Activated T-cell treated with anti-CD3 and anti-CD28 coated beads, Interleukin-2, amount 50 U/mL, for 48 hours (primary cell): ENCODE measurements around the gene PPP4R4.
"Not testable (repeated sequence)": the region's sequence is repeated elsewhere in the genome, so short reads cannot be mapped to it uniquely, and the experiment has no call there.

Experiments used
- DNase-seq, 2 experiments: peaks; one replicate each; pipeline ENCODE4 v3.0.0-alpha.2; 2020

The PPP4R4 gene

DNA sequence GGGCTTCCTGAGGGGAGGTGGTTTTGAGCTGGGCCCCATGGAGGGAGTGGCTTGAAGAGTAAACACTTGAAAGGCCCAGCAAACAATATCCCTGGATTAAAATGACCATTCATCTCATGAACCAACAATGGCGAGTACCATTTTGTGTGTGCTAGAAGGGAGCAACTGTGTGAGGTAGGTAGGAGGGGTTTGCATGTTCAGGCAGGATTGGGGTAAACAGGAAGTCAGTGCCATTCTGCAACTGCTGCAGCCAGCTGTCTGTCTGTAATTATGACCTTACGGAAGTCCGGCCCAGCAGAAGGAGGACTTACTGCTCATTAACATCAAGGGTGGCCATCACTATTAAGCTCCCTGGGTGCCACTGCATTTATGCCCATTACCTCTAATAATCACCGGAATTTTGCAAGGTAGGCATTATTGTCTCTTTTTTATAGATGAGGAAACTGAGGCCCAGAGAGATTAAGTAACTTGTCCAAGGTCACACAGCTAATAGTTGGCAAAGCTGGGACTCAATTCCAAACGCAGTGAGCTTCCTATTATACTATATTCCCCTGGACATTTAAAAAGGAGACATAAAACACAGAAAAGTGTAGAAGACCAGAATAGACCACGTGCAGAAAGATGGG, 28.1 kb upstream of the PPP4R4 start:
- peak in 1 of 2 experiments; percentile 14 for DNase-seq

DNA sequence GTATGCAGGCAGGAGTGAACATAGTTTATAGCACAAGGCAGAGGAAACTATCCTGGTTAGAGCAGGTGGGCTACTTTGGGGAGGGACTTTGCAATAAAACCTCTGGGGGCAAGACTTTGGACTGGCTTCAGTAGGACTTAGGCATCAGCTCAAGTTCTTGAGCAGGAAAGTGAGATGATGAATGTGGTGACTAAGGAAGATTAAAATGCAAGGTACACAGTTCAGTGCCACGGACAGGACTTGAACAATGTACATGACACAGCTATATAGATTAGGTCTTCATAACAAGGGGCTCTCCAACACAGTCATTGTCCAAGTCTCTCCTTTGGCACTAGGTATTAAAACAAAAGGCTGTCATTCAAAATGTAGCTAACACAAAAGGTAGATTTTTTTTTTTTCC, 21.4 kb upstream of the PPP4R4 start:
- no peak for DNase-seq

DNA sequence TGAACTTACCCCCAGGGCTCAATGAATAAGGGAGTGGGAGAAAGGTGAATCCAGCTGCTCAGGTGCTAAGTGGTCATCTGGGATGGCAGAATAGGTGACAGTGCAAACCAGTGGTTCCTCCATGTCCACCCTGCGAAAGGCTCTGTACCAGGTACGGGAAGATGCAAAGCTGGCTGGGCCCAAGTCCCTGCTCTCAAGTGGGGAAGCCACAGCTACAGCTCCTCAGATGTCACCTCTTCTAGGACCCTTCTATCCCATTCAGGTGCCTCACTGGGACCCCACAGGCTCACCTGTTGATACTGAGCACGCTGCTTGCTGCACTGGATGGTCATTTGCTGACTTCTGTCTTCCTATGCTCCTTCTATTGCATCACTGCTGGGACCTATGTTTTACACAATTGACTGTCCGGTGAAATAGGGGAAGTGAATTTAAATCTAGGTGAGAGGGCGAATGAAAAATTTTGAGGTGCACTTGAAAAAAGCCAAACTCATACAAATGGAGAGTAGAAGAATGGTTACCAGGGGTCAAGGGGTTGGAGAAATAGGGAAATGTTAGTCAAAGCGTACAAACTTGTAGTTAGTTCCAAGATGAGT, 20.3 kb upstream of the PPP4R4 start:
- DNase-seq, result no peak

DNA sequence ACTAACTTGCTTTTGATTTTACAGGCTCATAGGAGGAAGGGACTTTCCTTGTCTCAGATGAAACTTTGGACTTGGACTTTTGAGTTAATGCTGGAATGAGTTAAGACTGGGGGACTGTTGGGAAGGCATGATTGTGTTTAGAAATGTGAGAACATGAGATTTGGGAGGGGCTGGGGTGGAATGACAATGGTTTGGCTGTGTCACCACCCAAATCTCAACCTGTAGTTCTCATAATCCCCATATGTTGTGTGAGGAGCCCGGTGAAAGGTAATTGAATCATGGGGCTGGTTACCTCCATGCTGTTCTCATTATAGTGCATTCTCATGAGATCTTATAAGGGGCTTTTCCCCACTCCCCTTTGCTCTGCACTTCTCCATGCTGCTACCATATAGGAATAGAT, 18.0 kb upstream of the PPP4R4 start:
- DNase-seq, result not testable (repeated sequence)

DNA sequence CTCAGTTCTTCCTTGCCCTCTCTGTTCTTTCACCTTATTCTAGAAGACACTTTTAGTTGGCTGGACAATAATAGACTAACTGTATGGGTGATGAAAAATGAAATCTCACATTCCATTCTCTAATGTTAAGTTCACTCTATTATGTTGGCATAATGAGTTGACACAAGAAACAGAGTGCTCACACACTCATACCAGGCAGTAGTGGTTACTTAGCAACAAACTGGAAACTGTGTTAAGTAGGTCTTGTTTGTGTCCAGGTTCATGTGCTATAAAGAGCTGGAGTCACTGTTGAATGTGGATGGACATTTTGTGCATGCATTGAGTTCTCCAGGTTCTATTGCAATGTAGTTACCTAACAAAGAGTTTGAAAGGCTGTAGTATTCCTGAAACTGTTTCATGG, 16.9 kb upstream of the PPP4R4 start:
- no peak for DNase-seq

DNA sequence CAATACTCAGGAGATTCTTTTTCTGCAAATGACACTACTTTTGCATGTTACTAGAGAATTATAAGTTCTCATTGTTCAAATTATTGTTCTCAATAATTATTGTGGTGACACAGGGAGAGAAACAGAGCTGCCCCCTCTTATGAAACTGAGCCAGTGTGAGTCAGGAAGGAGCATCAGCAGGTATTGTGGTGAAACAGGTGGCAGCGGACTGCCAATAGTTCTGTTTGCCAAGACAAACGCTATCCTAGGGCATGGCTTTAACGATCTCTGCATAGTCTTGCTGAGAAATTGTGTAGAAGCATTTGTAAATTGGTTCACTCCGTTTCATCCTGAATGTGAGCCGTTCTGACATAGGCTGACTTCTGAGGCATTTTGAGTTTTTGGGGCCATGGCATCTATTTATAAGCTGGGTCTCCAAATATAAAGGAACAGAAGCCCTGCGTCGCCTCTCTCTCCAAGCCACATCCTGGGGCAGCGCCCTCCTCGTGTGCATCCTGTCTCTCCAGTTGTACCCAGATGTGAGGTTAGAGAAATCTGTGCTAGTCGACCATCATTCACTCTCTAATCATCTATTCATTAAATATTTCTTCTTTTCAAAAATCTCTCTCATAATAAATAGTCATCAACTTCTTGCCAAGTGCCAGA, 15.8 kb upstream of the PPP4R4 start:
- DNase-seq, result no peak

DNA sequence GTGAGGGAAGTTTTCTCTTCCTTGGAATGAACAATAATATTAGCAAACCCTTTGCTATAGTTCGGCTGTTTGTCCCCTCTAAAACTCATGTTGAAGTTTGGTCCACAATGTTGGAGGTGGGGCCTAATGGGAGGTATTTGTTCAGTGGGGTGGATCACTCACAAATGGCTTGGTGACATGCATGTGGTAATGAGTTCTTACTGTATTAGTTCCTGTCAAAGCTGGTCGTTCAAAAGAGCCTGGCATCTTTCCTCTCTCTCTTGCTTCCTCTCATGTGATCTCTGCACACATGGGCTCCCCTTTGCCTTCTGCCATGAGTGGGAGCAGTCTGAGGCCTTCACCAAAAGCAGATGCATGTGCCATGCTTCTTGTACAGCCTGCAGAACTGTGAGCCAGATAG, 13.1 kb upstream of the PPP4R4 start:
- no peak for DNase-seq

DNA sequence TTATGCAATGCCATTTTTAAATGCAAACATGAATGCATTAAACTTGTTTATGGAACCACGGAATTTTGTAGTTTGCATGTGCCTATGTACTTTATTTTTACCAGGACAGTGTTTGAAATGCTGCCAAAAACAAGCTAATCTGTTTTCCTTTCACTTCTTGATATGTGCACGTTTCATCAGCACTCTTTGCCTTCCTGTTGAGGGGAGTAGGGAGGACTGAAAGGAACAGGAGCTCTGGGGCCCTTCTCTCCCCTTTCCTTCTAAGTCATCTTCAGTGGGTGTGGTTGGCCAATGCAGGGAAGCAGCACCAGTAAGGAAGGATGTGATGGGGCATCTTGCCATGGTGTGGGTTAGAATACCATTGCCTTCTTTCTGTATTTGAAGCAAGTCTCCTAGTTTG, 12.1 kb upstream of the PPP4R4 start:
- DNase-seq, result no peak

DNA sequence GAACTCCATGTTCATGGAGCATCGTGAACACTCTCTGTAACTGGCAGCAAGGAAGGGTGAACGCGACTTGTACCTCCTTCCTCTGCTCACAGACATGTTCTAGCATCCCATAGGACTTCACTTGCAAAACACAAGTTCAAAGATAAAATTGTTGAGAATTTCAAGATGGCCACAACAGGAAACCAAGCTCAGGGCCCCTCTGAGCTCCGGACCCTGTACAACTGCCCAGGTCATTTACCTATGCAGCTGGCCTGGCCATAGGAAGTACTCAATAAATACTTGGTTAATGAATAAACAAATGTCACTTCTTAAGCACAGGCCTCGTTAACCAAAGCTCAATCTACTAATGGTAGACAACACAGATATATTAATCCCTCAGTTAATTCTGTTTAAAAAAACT, 11.7 kb upstream of the PPP4R4 start:
- no peak for DNase-seq

DNA sequence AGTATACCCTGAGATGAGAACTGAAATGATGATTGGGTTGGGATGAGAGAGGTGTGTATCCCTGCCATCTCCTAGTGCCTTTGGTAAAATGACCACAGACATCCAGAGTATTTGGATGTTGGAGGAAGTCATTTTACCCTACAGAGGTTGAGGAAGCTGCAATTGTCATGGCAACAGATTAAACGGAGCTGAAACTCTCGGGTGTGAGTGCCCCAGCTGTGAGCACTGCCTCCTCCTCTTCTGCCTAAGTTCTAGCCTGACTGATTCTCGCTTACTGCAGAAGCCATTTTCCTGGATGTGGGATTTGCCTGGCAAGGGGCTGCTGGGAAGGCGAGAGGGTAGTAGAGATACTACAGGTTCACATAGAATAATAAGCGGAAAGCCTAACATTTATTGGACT, 10.3 kb upstream of the PPP4R4 start:
- DNase-seq, result no peak

DNA sequence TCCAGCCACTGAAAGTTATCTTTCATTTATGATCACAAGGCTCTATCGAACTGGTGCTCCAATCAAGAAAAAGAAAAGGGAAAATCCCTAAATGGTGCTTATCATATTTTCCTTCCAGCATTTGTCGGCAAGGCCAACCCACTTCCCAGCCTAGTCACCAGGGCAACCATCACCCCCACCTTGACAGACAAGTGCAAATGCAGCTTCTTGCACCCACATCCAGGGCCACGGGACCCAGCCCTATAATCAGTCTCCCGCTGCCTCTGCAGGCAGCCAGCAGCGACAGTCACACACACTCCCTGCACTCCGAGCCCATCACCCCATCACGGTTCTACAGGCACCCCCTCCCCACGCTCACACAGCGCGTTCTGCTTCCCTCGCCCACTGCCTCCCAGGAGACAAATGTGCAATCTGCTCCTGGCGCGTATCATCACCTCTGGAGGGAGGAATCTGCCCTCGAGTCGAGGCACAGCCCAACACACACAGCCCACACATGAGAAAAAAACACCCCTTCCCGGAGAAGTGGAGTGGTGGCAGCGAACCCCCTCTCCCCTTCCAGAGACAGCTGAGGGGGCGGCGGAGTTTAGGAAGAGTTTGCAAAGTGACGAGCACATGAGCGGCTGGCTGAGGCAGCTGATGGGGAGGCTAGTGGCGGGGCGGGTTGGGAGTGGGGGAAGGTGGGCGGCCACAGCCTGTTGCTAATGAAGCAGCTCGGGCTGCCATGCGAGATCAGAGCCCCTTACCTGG, 9.3 kb upstream of the PPP4R4 start:
- peak in 1 of 2 experiments; percentile 41 for DNase-seq

DNA sequence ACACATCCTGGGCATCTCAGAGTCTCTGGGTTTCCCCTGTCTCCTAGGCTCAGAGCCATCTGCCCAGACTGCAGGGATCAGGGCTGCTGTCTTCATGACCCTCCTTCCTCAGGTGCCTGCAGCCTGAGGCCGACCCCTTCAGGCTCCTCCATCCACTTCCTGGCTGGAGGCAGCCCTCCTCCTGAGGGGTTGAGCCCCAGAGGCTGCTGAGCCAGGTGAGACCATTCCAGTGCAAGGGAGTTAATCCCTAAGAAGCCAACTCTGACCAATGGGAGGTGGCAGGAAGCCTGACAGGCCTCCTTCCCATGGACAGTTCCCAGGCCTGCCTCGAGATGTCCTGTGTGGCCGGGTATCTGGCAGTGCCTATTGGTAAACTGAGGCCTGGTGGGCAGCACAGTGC, 8.4 kb upstream of the PPP4R4 start:
- no peak for DNase-seq

DNA sequence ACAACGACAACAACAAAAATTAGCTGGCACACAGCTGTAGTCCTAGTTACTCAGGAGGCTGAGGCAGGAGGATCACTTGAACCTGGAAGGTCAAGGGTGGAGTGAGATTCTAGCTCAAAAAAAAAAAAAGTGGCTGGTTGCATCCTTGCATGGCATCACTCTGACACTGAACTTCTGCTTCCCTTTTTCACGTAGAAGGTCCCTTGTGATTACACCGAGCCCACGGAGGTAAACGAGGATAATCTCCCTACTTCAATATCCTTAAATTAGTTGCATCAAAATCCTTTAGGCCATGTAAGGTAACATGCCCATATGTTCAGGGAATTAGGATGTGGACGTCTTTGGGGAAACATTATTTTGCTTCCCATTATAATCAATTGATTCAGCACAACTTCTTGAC, 4.0 kb upstream of the PPP4R4 start:
- no peak for DNase-seq

DNA sequence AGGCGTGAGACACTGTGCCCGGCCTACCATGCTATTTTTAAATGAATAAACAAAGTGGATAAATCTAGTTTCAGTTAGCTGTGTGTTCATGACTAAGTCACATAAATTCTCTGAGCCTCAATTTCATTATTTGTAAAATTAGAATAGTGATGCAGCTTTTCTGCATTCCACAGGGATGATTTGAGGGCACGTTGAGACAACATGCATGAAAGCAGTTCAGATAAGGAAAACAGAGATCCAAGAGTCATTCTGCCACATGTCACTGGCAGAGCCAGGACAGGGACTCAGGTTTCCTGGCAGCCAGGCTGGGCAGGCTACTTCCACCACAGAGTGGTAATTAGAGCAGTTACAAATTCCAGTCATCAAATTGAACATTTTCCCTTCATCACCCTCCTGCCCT, 2.9 kb upstream of the PPP4R4 start:
- no peak for DNase-seq

DNA sequence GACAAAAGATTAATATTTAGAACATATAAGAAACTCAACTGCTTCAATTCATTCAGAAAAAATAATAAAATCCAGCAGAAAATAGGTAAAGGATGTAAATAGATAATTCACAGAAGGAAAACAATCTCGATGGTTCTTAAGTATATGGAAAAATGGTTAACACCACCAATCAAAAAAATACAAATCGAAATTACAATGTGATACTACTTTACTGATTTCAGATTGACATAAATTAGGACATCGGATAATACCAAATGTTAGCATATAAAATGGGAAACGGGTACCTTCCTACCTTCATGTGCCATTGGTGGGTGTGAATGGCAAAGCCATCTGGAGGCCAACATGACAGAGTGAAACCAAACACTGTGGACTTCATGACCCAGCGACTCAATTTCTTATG, 1.6 kb upstream of the PPP4R4 start:
- DNase-seq, result no peak

DNA sequence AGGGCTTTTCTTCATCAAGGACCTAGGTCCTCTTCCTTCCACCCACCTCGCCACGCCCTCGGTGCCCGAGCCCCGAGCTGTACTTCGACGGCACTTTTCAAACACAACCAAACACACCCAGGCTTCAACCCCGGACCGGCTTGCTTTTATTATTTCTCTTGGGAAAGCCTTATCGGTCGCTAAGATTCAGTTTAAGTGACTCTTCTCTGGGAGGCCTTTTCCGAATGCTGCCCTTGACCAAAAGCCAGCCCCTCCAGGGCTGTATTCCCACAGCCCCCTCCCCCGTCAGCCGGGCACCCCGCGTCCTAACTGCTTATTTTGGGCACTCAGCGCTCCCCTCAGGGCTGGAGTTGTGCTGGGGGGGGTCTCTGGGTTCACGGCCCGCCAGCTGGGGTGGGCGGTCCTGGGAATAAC, 644 bp upstream of the PPP4R4 start:
- peak in 1 of 2 experiments; percentile 31 for DNase-seq

DNA sequence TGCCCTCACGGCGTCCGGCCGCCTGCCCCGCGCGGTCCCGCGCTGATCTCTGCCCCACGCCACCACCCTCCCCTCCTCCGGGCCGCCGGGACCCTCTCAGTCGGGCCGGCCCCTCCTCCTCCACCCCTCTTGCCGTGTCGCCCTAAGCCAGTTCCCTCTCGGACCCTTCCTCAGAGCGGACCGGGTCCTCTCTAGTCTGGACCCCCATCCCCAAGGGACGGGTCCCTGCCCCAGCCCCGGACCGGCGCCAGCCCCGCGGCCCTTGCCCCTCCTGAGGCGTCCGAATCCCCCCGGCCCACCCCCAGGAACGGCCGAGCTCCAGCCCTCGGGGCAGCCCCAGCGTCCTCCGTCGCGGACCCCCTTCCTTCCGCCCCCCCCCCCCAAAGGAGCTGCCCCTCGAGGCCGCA, 485 bp downstream of the PPP4R4 start:
- DNase-seq, result no peak

DNA sequence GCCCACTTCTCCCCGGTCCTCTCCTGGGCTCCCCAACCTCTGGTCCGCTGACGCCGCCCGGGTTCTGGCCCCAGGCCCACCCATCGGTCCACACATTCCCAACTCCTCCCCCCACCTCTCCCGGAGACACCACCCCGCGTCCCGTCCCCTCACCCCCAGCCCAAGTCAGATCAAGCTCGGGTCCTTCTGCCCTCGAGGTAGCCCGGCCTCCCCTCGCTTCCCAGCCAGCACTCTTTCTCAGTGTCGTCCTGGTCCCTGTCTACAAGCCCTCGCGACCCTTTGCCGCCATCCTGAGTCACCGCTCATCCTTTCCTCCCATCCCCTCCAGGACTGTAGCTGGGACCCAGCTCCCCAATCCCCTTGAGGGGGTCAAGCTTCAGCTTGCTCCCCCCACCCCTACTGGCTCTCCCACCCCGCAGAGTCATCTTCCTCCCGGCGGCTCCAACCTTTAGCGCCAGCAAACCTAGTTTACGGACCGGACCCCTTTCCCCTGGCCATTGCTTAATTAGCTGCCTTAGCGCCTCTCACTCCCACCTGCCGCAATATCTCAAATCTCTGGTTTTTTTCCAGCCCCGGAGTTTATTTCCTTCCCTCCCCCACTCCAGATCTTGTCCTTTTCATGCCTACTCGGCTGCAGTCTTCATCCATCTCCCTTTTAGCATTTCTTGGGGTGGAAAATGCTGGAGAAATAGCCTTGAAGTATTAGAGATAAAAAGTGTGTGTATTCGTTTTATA, 1.1 kb downstream of the PPP4R4 start:
- no peak for DNase-seq

DNA sequence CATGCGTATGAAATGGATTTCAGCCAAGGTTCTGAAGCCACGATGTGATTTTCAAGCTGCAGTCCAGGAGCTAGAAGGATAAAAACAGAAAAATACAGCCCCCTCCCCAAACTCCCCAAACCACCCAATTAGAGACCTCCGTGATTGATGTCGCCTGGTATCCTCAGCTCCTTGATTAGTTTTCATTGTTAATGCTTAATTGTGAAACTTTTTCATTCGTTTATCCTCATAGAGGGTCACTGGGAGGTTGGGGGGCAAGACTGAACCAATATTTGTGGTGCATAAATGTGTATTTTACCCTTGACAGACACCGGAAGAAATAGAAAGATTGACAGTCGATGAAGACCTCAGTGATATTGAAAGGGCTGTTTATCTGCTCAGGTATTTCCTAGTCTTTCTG, 1.6 kb downstream of the PPP4R4 start:
- DNase-seq, result no peak

DNA sequence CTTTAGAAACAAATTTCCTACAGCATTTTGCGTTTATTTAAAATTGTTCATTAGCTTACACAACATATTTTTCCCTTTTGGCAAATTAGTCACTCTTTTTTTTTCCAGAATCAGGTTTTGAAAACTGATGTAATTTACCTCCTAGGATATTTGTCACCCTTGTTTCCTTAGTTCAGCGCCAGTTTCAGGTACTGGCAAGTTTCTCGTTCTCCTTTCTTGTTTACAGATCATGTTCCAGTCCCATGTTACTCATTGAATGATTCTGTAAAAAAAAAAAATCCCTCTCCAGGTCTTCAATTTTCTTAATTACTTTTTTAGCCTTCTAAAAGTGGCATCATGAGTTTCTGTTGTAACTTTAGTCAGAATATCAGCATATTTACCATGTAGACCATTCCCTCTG, 2.7 kb downstream of the PPP4R4 start:
- DNase-seq, result no peak

DNA sequence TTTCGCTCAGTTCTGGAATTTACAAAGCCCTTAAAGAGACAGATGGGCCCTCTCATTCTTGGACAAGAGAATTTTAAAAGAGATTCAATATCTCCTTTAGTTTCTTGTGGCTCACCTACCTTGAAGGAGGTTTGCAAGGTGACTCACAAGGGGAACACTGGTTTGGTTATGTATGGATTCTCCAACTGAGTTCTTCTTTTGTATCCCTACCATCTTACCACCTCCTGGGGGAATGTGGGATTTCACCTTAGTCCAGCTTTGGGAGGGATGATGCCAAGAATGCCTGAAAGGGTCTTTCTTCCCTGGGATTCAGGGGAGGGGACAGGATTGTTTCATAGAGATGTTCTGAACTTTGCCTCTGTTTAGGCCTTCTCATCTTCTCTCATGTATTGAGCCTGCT, 3.7 kb downstream of the PPP4R4 start:
- DNase-seq, result no peak

DNA sequence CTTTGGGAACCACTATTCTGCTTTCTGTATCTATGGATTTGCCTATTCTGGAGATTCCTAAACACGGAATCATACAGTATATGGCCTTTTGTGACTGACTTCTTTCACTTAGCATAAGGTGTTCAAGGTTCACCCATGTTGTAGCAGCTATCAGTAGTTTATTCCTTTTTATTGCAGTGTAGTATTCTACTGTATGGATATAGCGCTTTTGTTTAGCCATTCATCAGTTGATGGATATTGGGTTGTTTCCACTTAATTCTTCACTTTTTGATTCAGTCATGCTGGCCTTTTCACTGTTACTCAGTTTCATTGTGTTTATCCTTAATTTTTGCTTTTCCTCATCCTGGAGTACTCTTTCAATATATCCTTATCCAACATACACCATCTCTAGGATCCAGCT, 5.1 kb downstream of the PPP4R4 start:
- no peak for DNase-seq

DNA sequence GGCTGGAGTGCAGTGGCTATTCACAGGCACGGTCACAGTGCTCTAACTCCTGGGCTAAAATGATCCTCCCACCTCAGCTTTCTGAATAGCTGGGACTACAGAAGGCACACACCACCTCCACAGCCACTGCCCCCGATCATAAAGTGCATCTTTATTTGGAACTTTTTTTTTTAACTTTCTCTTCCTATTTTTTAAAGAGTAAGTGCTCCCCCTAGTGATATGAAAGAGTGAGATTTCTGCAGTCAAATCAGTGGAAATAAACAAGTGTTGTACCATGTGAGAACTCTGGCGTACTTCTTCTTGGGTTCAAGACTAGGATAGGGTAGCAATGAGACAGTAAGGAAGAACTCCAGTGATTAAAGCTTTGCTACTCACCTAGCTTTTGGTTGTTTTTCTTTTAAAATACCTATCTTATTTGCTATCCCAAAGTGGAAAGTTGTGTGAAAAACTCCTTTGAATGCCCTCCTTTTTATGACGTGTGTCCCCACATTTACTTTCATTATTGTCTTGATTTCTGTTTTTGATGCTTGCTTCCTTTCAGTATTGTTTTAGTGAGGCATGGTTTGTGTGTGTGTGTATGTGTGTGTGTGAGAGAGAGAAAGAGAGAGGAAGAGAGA, 6.6 kb downstream of the PPP4R4 start:
- DNase-seq, result no peak
